Stomach (tissue), 9 donors: ENCODE data around the gene RAB40B. TPM values are rescaled to one million over a fixed set of nuclear protein-coding genes. Genes with fewer than 3 reads are reported as not detected.

Source experiments
- DNase-seq, 2 donors: peaks; one replicate each; pipeline versions ENCODE4 v3.0.0 to v3.0.0-alpha.2; 2013 to 2019
- H3K27ac ChIP-seq, 5 donors: fragments of 200-600 bp in 4 of 5; sonication (generic) in 4 of 5; one replicate each; pipeline ENCODE4 v1.5.1; 2013 to 2019; ENCODE audit warnings: mild to moderate bottlenecking in 1 of 5, moderate library complexity in 1 of 5
- H3K27me3 ChIP-seq, 3 donors: fragments of 200-600 bp; sonication (generic); one replicate each; pipeline ENCODE4 v1.5.1; 2017 to 2019; ENCODE audit warnings: mixed run types in 1 of 3
- H3K36me3 ChIP-seq, 4 donors: fragments of 200-600 bp; sonication (generic); 1 replicate in 3 of 4; 2 replicates in 1 of 4; pipeline ENCODE4 v1.5.1; 2016 to 2019
- H3K4me1 ChIP-seq, 4 donors: fragments of 200-600 bp; sonication (generic); one replicate each; pipeline ENCODE4 v1.5.1; 2016 to 2019
- H3K4me3 ChIP-seq, 4 donors: fragments of 200-600 bp; sonication (generic) in 3 of 4; one replicate each; pipeline ENCODE4 v1.5.1; 2016 to 2019; ENCODE audit warnings: mild to moderate bottlenecking in 1 of 4
- H3K9me3 ChIP-seq, 4 donors: fragments of 200-600 bp; sonication (generic); one replicate each; pipeline ENCODE4 v1.5.1; 2016 to 2019
- EP300 ChIP-seq: sonication (generic); formaldehyde crosslinking; IDR thresholded peaks from one replicate; pipeline ENCODE4 v1.6.1; 2017; ENCODE audit warnings: antibody characterized with exemption
- POLR2A ChIP-seq, 4 donors: fragments of 450-650 bp; IDR thresholded peaks; one replicate each; pipeline ENCODE4 v1.6.1; 2016; ENCODE audit warnings: antibody characterized with exemption in 4 of 4, control low read depth in 2 of 4, mild to moderate bottlenecking in 1 of 4, moderate library complexity in 1 of 4
- POLR2AphosphoS5 ChIP-seq, 3 donors: sonication (generic); formaldehyde crosslinking; IDR thresholded peaks; one replicate each; pipeline ENCODE4 v1.6.1; 2016; ENCODE audit warnings: antibody characterized with exemption in 3 of 3
- WGBS, 5 donors: extraction: QIAGEN DNeasy Blood & Tissue Kit in 3 of 5; methylation state at CpG; one replicate each; pipeline versions ENCODE4 v1.1.5 to v1.1.7; 2013 to 2018; 5-methylcytosine and 5-hydroxymethylcytosine counted together
- intact Hi-C: fragments of 100-400 bp; cut with DNase I; formaldehyde crosslinking; loops from one replicate; pipeline ENCODE4 v1.15.1; 2023; ENCODE audit warnings: low total_unique reads
- polyA plus RNA-seq, 3 donors: library from polyadenylated mRNA; stranded (reverse); fragments of 200-250 nt; gene quantifications; one replicate each; pipeline ENCODE4 v1.2.3, GENCODE V29; 2013
- total RNA-seq, 5 donors: library from RNA; depleted of rRNA; stranded (reverse); fragments of >200 nt; gene quantifications; one replicate each; pipeline versions ENCODE4 v1.1.0 to v1.2.3, GENCODE V29; 2014 to 2016
- TF ChIP-seq, protein P1 (sequence below), 7 experiments: fragments of 450-650 bp in 4 of 7; fragments of 200-600 bp in 3 of 7; sonication (generic) in 3 of 7; IDR thresholded peaks; one replicate each; pipeline ENCODE4 v1.5.1; 2016 to 2019; ENCODE audit warnings: antibody characterized with exemption in 7 of 7, control low read depth in 2 of 7, mild to moderate bottlenecking in 1 of 7
- donor health status: healthy with polysubstance abuse.
- donor health status: Bipolar disorder and iron deficiency.
- donor health status: healthy.

RAB40B gene
- total and polyA plus RNA-seq, 8 donors = 7.6 to 133 (median 22.2) TPM

DNA sequence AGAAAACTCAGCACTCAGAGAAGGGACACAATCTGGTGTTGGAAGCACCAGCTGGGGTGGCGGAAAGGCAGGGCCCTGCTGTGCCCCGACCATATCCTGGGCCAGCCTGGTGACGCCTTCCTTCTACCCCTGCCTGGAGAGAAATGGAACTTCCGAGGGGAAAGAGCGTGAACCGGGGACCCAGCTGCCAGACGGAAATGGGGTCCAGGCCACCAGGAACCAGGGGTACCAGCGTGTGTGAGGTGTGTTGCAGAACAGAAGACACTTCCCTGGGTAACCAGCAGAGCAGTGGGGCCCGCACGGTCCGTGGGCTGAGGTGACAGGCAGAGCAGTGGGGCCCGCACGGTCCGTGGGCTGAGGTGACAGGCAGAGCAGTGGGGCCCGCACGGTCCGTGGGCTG, 6.8 kb downstream of the RAB40B start:
- WGBS, 5 donors = 85 to 94% (median 88%) methylated on average over 7 to 14 of the region's 17 CpGs
- intact Hi-C loops = no loop called here
- Histone ChIP-seq H3K4me3 (no peak overlapping the region), H3K4me1 (peaks cover 8 to 50% (median 28%) of the 10 kb centered on the region in 4 donors), H3K36me3 (peaks cover 4 to 23% (median 14%) of the 10 kb centered on the region in 4 donors), H3K27me3 (peaks cover 0 to 2% (median 0%) of the 10 kb centered on the region in 3 donors), H3K27ac (no peak overlapping the region), H3K9me3 (peaks cover 0 to 13% (median 6%) of the 10 kb centered on the region in 4 donors)
- no peak for DNase-seq
- TF ChIP-seq POLR2AphosphoS5 (IDR thresholded peaks at IDR 0.05) (no peak), EP300 (no peak), POLR2A (IDR thresholded peaks at IDR 0.05) (no peak)
- TF ChIP-seq, protein P1, sequence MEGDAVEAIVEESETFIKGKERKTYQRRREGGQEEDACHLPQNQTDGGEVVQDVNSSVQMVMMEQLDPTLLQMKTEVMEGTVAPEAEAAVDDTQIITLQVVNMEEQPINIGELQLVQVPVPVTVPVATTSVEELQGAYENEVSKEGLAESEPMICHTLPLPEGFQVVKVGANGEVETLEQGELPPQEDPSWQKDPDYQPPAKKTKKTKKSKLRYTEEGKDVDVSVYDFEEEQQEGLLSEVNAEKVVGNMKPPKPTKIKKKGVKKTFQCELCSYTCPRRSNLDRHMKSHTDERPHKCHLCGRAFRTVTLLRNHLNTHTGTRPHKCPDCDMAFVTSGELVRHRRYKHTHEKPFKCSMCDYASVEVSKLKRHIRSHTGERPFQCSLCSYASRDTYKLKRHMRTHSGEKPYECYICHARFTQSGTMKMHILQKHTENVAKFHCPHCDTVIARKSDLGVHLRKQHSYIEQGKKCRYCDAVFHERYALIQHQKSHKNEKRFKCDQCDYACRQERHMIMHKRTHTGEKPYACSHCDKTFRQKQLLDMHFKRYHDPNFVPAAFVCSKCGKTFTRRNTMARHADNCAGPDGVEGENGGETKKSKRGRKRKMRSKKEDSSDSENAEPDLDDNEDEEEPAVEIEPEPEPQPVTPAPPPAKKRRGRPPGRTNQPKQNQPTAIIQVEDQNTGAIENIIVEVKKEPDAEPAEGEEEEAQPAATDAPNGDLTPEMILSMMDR (IDR thresholded peaks at IDR 0.05) = no peak

DNA sequence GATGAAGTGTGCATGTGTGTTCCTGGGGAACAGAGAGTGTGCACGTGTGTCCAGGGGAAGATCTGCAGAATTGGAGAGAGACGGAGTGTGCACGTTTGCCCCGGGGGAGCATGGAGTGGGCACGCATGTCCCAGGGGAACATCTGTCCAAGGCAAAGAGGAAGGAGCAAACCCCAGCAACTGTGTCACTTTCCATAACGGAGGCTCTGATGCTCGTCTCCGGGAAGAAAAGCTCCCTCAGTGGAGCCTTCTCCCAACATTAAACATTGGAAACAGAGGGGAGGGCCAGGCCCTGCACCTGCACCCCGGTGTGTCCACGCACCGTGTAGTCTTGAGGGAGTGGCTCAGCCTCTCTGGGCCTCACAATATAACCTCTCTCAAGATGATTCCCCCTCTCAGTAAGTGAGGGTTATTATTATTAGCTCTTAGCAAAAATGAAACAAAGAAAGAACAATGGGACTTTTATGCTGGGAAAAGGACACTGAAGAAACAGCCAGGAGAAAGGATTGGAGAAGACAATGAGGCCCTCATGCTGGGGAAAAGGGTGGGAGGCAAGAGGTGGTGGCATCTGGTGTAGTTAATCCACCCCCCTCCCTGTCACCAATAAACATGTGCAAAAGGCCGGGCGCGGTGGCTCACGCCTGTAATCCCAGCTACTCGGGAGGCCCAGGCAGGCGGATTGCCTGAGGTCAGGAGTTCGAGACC, 7.6 kb downstream of the RAB40B start:
- intact Hi-C loops = no loop called here

DNA sequence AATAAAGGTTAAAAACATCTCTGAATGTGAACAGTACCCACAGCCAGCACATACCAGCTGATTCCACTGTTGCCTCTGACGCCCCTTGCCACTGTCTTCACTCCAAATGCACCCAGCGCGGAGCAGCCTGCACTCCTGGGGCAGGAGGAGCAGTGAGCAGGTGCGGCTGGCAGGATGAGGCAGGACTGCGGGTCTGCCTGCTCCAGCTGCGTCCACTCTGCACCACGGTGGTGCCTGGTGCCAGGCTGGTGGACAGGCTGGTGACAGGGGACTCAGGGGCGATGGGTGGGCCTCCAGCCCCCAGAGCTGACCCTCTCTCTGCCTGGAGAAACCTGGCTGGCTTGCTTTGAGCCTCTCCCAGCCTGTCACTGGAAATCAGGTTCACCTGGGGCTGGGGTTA, 9.4 kb downstream of the RAB40B start:
- WGBS, 5 donors = 64 to 87% (median 71%) methylated on average over 8 of the region's 8 CpGs
- H3K27ac ChIP-seq = peak overlapping the region in 2 of 5 donors; percentile 8 to 73
- no peak for DNase-seq

More for the DNA sequence above, 7.6 kb downstream of the RAB40B start:
- DNase-seq = no peak
- Histone ChIP-seq H3K9me3 (peaks cover 0 to 13% (median 6%) of the 10 kb centered on the region in 4 donors), H3K4me3 (no peak overlapping the region), H3K27me3 (no peaks in the 10 kb centered on the region), H3K4me1 (peaks cover 11 to 47% (median 27%) of the 10 kb centered on the region in 4 donors), H3K36me3 (peaks cover 4 to 23% (median 14%) of the 10 kb centered on the region in 4 donors), H3K27ac (peak overlapping the region in 1 of 5 donors; percentile 11)
- WGBS, 5 donors = 60 to 76% (median 63%) methylated on average over 17 to 18 of the region's 18 CpGs
- TF ChIP-seq POLR2AphosphoS5 (IDR thresholded peaks at IDR 0.05) (no peak), EP300 (no peak), POLR2A (IDR thresholded peaks at IDR 0.05) (no peak)
- TF ChIP-seq, protein P1 (IDR thresholded peaks at IDR 0.05) = no peak

DNA sequence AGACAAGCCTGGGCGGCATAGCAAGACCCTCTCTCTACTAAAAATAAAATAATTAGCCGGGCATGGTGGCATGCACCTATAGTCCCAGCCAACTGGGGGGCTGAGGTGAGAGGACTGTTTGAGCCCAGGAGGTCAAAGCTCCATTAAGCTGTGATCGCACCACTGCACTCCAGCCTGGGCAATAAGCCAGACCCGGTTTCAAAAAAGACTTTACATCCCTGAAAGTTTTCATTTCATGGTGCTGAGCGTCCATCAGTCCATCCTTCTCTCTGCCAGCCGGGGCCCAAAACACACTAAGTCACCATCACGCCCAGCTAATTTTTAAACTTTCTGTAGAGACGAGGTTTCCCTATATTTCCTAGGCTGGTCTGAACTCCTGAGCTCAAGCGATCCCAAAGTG, 10.6 kb downstream of the RAB40B start:
- H3K4me3 ChIP-seq = no peak overlapping the region
- no peaks in the 10 kb centered on the region for H3K9me3 ChIP-seq
- 74 to 93% (median 88%) methylated on average over 9 of the region's 9 CpGs for whole genome bisulfite sequencing, 5 donors
- TF ChIP-seq POLR2A (IDR thresholded peaks at IDR 0.05) (no peak), EP300 (no peak), POLR2AphosphoS5 (IDR thresholded peaks at IDR 0.05) (no peak)
- TF ChIP-seq, protein P1 (IDR thresholded peaks at IDR 0.05) = no peak
- H3K4me1 ChIP-seq = peaks cover 11 to 39% (median 31%) of the 10 kb centered on the region in 4 donors
- no peaks in the 10 kb centered on the region for H3K27me3 ChIP-seq
- intact Hi-C loops = no loop called here
- H3K27ac ChIP-seq = peak overlapping the region; percentile 73 to 90 (median 80)
- no peak for DNase-seq
- peaks cover 4 to 19% (median 16%) of the 10 kb centered on the region in 4 donors for H3K36me3 ChIP-seq

More for the DNA sequence above, 9.4 kb downstream of the RAB40B start:
- no peak for TF ChIP-seq EP300
- no peak for TF ChIP-seq POLR2A (IDR thresholded peaks at IDR 0.05)
- TF ChIP-seq, protein P1 (IDR thresholded peaks at IDR 0.05) = no peak
- TF ChIP-seq POLR2AphosphoS5 (IDR thresholded peaks at IDR 0.05) = no peak
- intact Hi-C loops = no loop called here
- Histone ChIP-seq H3K9me3 (peaks cover 0 to under 1% (median 0%) of the 10 kb centered on the region in 4 donors), H3K4me1 (peaks cover 11 to 45% (median 32%) of the 10 kb centered on the region in 4 donors), H3K36me3 (peaks cover 4 to 20% (median 16%) of the 10 kb centered on the region in 4 donors), H3K4me3 (no peak overlapping the region), H3K27me3 (no peaks in the 10 kb centered on the region)
